Measurements from ENCODE around the gene TNPO1. TPM values are rescaled to one million over a fixed set of nuclear protein-coding genes. Genes with fewer than 3 reads are reported as not detected.

TNPO1 gene
- total RNA-seq, 1 experiment from 2014 or later = 303 TPM

GRCh38 chr5:72947498-72947897 is 131.0 kb downstream of the TNPO1 start:
- DNase-seq (ENCODE audit: low read depth, low spot score) = no peak
- in situ Hi-C loops (cut with HindIII; ENCODE audit: low pct_unique_long_range_greater_than_20kb, low sequenced_read_pairs) = no loop called here

GRCh38 chr5:72949481-72949880 is 133.0 kb downstream of the TNPO1 start:
- in situ Hi-C loops (cut with HindIII; ENCODE audit: low pct_unique_long_range_greater_than_20kb, low sequenced_read_pairs) = no loop called here
- DNase-seq (ENCODE audit: low read depth, low spot score) = no peak

- in situ Hi-C loops (cut with HindIII; ENCODE audit: low pct_unique_long_range_greater_than_20kb, low sequenced_read_pairs) = no loop called here
- no peak for DNase-seq (ENCODE audit: low read depth, low spot score)
Observed at GRCh38 chr5:72951671-72952468, 135.4 kb downstream of the TNPO1 start.

- in situ Hi-C loops (cut with HindIII; ENCODE audit: low pct_unique_long_range_greater_than_20kb, low sequenced_read_pairs) = no loop called here
- DNase-seq (ENCODE audit: low read depth, low spot score) = no peak
Observed at GRCh38 chr5:72954389-72954788, 137.9 kb downstream of the TNPO1 start.

- DNase-seq (ENCODE audit: low read depth, low spot score) = no peak
- in situ Hi-C loops (cut with HindIII; ENCODE audit: low pct_unique_long_range_greater_than_20kb, low sequenced_read_pairs) = no loop called here
Observed at GRCh38 chr5:72955143-72955767, 138.8 kb downstream of the TNPO1 start.

- peak; percentile 95 for DNase-seq (ENCODE audit: low read depth, low spot score)
- in situ Hi-C loops (cut with HindIII; ENCODE audit: low pct_unique_long_range_greater_than_20kb, low sequenced_read_pairs) = no loop called here
Observed at GRCh38 chr5:72955768-72956323, 139.4 kb downstream of the TNPO1 start, which contains the start of gene FCHO2. Gene FCHO2 (plus strand): TSS chr5:72956041. CDS start chr5:72956097, 56 bp downstream.

GRCh38 chr5:72956324-72957140 is 140.1 kb downstream of the TNPO1 start:
- DNase-seq (ENCODE audit: low read depth, low spot score) = peak; percentile 53
- in situ Hi-C loops (cut with HindIII; ENCODE audit: low pct_unique_long_range_greater_than_20kb, low sequenced_read_pairs) = no loop called here

- in situ Hi-C loops (cut with HindIII; ENCODE audit: low pct_unique_long_range_greater_than_20kb, low sequenced_read_pairs) = no loop called here
- no peak for DNase-seq (ENCODE audit: low read depth, low spot score)
Observed at GRCh38 chr5:72957337-72957736, 140.9 kb downstream of the TNPO1 start.

GRCh38 chr5:72959257-72959656 is 142.8 kb downstream of the TNPO1 start:
- in situ Hi-C loops (cut with HindIII; ENCODE audit: low pct_unique_long_range_greater_than_20kb, low sequenced_read_pairs) = no loop called here
- no peak for DNase-seq (ENCODE audit: low read depth, low spot score)

Small RNA genes within 50 kb of the gene (small RNA-seq; reads per million reads assigned to genes)
- gene MIR4804 (0 reads per million in 2 experiments), gene RF00019 (0 reads per million in 2 experiments)

Other genes starting within 250 kb of the TNPO1 start
- gene FCHO2, start 139.4 kb downstream of the TNPO1 start, total RNA-seq (2014; rRNA removed; shearing (Covaris generic)) = 6.7 and 9.7 TPM in 2 replicates